Mammary epithelial cell (primary cell): ENCODE results near the gene ZNF524.

Source experiments
- EZH2 ChIP-seq: IDR thresholded peaks from 2 replicates; pipeline ENCODE4 v1.6.1; 2012; ENCODE audit warnings: low read length, inconsistent platforms, borderline replicate concordance
- TF ChIP-seq, protein P1 (sequence below), 2 donors: IDR thresholded peaks in 1 of 2; conservative IDR thresholded peaks in 1 of 2; 2 replicates each; pipeline ENCODE4 v1.5.1; 2011 to 2012; ENCODE audit warnings: inconsistent platforms in 2 of 2, low read length in 2 of 2, mild to moderate bottlenecking in 2 of 2, control low read depth in 1 of 2, low read depth in 1 of 2; ENCODE audit not compliant: insufficient read depth in 1 of 2; ENCODE audit errors: extremely low read depth in 1 of 2

DNA sequence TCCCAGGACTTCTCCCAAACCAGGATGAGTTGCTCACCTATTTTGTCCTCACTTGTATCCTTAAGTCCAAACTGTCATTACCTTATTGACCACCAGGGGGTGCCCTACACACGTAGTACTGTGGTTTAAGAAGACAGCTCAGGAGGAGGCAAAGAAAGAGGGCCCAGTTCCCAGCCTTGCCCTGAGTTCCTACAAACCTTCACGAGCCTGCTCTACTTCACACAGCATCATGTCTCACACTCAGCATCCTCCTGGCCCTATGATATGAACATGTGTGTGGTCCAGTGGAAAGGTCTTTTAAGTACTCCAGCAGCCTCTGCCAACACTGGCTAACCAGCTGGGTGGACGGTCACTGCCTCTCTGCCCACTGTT, 32.4 kb downstream of the ZNF524 start:
- TF ChIP-seq, protein P1, sequence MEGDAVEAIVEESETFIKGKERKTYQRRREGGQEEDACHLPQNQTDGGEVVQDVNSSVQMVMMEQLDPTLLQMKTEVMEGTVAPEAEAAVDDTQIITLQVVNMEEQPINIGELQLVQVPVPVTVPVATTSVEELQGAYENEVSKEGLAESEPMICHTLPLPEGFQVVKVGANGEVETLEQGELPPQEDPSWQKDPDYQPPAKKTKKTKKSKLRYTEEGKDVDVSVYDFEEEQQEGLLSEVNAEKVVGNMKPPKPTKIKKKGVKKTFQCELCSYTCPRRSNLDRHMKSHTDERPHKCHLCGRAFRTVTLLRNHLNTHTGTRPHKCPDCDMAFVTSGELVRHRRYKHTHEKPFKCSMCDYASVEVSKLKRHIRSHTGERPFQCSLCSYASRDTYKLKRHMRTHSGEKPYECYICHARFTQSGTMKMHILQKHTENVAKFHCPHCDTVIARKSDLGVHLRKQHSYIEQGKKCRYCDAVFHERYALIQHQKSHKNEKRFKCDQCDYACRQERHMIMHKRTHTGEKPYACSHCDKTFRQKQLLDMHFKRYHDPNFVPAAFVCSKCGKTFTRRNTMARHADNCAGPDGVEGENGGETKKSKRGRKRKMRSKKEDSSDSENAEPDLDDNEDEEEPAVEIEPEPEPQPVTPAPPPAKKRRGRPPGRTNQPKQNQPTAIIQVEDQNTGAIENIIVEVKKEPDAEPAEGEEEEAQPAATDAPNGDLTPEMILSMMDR (conservative IDR thresholded peaks at IDR 0.05 in 1 of 2, IDR thresholded peaks at IDR 0.05 in 1 of 2; ENCODE audit: extremely low read depth in 1 of 2, insufficient read depth in 1 of 2, low read depth in 1 of 2, low read length in 2 of 2): peak; percentile 77 to 79
- no peak for TF ChIP-seq EZH2
